Osteocyte (in vitro differentiated cells): ENCODE measurements around the gene TPSB2. TPM values are rescaled to one million over a fixed set of nuclear protein-coding genes. Genes with fewer than 3 reads are reported as not detected.

ENCODE experiments used
- DNase-seq: peaks from one replicate; pipeline ENCODE4 v3.0.0; 2021; ENCODE audit warnings: mixed read lengths; ENCODE audit not compliant: unreplicated experiment; ENCODE audit errors: extremely low spot score
- H3K27ac Mint-ChIP-seq: one replicate; pipeline ENCODE4 v1.8.0; 2021; ENCODE audit warnings: mild to moderate bottlenecking, mixed read lengths; ENCODE audit not compliant: unreplicated experiment
- H3K27me3 Mint-ChIP-seq: one replicate; pipeline ENCODE4 v1.8.0; 2021; ENCODE audit warnings: mixed read lengths; ENCODE audit not compliant: unreplicated experiment
- H3K36me3 Mint-ChIP-seq: one replicate; pipeline ENCODE4 v1.8.0; 2021; ENCODE audit warnings: mixed read lengths; ENCODE audit not compliant: unreplicated experiment
- H3K4me1 Mint-ChIP-seq: one replicate; pipeline ENCODE4 v1.8.0; 2021; ENCODE audit warnings: mixed read lengths; ENCODE audit not compliant: unreplicated experiment
- H3K4me3 Mint-ChIP-seq: one replicate; pipeline ENCODE4 v1.8.0; 2021; ENCODE audit warnings: mild to moderate bottlenecking, moderate library complexity, mixed read lengths; ENCODE audit not compliant: unreplicated experiment
- H3K9me3 Mint-ChIP-seq: one replicate; pipeline ENCODE4 v1.8.0; 2021; ENCODE audit warnings: mixed read lengths; ENCODE audit not compliant: unreplicated experiment
- CTCF ChIP-seq: fragments of 200-600 bp; sonication (generic); IDR thresholded peaks from 2 replicates; pipeline ENCODE4 v1.5.0; 2021; ENCODE audit warnings: antibody characterized with exemption, mild to moderate bottlenecking, moderate library complexity
- total RNA-seq: library from RNA; stranded (reverse); gene quantifications from 2 replicates; pipeline ENCODE4 v1.2.1, GENCODE V29; 2021

The TPSB2 gene
- total RNA-seq, 1 donor from 2014 or later, result not detected

GRCh38 chr16:1210461-1210860, 19.5 kb downstream of the TPSB2 start:
- H3K36me3 Mint-ChIP-seq, result peaks cover under 1% of the 10 kb centered on the region
- H3K4me1 Mint-ChIP-seq, result no peaks in the 10 kb centered on the region
- DNase-seq, result no peak
- no peaks in the 10 kb centered on the region for H3K9me3 Mint-ChIP-seq
- no peak for TF ChIP-seq CTCF
- H3K4me3 Mint-ChIP-seq, result no peak overlapping the region
- no peak overlapping the region for H3K27ac Mint-ChIP-seq
- H3K27me3 Mint-ChIP-seq, result no peaks in the 10 kb centered on the region

- Mint-ChIP-seq H3K4me3 (no peak overlapping the region), H3K36me3 (peaks cover 3% of the 10 kb centered on the region), H3K9me3 (no peaks in the 10 kb centered on the region), H3K4me1 (no peaks in the 10 kb centered on the region), H3K27me3 (no peaks in the 10 kb centered on the region), H3K27ac (no peak overlapping the region)
- no peak for TF ChIP-seq CTCF
- DNase-seq, result no peak
These were observed 20.9 kb downstream of the TPSB2 start for GRCh38 chr16:1209081-1209480.

GRCh38 chr16:1208239-1208830, 21.6 kb downstream of the TPSB2 start:
- Mint-ChIP-seq H3K36me3 (peaks cover 3% of the 10 kb centered on the region), H3K9me3 (no peaks in the 10 kb centered on the region), H3K27me3 (no peaks in the 10 kb centered on the region), H3K4me1 (no peaks in the 10 kb centered on the region), H3K4me3 (no peak overlapping the region), H3K27ac (no peak overlapping the region)
- no peak for DNase-seq
- TF ChIP-seq CTCF, result no peak

- Mint-ChIP-seq H3K9me3 (no peaks in the 10 kb centered on the region), H3K27ac (no peak overlapping the region), H3K36me3 (peaks cover 3% of the 10 kb centered on the region), H3K4me3 (no peak overlapping the region), H3K27me3 (no peaks in the 10 kb centered on the region), H3K4me1 (no peaks in the 10 kb centered on the region)
- no peak for TF ChIP-seq CTCF
- no peak for DNase-seq
These were observed 23.2 kb downstream of the TPSB2 start for GRCh38 chr16:1206786-1207185.

- DNase-seq, result no peak
- TF ChIP-seq CTCF, result no peak
- no peak overlapping the region for H3K27ac Mint-ChIP-seq
- H3K36me3 Mint-ChIP-seq, result peaks cover 5% of the 10 kb centered on the region
- H3K9me3 Mint-ChIP-seq, result no peaks in the 10 kb centered on the region
- H3K4me3 Mint-ChIP-seq, result no peak overlapping the region
- no peaks in the 10 kb centered on the region for H3K4me1 Mint-ChIP-seq
- H3K27me3 Mint-ChIP-seq, result no peaks in the 10 kb centered on the region
These were observed 23.7 kb downstream of the TPSB2 start for GRCh38 chr16:1206326-1206725.
